Measurements from ENCODE around the gene DGCR2. TPM values are rescaled to one million over a fixed set of nuclear protein-coding genes. Genes with fewer than 3 reads are reported as not detected.

Gene DGCR2, protein sequence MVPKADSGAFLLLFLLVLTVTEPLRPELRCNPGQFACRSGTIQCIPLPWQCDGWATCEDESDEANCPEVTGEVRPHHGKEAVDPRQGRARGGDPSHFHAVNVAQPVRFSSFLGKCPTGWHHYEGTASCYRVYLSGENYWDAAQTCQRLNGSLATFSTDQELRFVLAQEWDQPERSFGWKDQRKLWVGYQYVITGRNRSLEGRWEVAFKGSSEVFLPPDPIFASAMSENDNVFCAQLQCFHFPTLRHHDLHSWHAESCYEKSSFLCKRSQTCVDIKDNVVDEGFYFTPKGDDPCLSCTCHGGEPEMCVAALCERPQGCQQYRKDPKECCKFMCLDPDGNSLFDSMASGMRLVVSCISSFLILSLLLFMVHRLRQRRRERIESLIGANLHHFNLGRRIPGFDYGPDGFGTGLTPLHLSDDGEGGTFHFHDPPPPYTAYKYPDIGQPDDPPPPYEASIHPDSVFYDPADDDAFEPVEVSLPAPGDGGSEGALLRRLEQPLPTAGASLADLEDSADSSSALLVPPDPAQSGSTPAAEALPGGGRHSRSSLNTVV
- total RNA-seq: 10 to 100 TPM; 61.3 to 66.7 TPM
- polyA plus RNA-seq: 10 to 100 TPM; 33.1 to 52.0 TPM

DNA sequence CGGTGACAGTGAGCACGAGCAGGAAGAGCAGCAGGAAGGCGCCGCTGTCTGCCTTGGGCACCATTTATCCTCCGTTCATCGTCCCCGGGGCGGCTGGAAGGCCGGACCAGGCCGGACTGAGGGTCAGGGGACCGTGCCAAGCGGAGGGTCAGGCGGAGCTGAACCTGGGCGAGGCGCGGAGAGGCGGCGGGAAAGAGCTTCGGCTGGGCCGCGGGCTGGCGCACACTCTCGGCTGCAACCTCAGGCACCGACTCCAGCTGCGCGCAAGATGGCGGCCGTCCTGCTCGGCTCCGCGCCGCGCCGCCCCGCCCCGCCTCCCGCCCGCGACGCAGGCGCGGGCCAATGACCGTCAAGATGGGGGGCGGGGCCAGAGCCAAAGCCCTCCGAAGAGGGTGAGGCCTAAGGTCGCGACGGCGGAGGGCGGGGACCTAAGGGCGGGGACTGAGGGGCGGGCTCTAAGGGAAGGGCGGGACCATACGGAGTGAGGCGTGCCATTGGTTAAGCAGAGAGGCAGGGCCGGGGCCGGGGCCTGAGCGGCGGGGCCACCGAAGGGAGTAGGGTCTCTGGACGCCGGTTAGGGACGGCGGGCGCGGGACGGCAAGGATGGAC is at the start of gene DGCR2:
DGCR2 (minus strand) TSS at position 270 of the 609 bp plus-strand sequence; CDS start at position 64, 206 bp downstream.
- H3K4me1 ChIP-seq (ENCODE audit: insufficient read depth, low read length): peaks cover 49% of the 10 kb centered on the region
- intact Hi-C loops (cut with micrococcal nuclease): loop anchor here (1.0 to 5.0 kb wide), 4 partner anchors 13 to 357 kb away; partner anchors contain the start of genes CDC45, CLTCL1, ESS2 and UFD1
- POLR2A ChIA-PET (ENCODE audit: partially characterized antibody): interaction anchor here (0.6 to 3.5 kb wide), 15 partner anchors 9 to 357 kb away, joined by 3 to 61 read pairs (median 4); partner anchors contain the start of genes CDC45, CLTCL1, DGCR6 and ESS2

DNA sequence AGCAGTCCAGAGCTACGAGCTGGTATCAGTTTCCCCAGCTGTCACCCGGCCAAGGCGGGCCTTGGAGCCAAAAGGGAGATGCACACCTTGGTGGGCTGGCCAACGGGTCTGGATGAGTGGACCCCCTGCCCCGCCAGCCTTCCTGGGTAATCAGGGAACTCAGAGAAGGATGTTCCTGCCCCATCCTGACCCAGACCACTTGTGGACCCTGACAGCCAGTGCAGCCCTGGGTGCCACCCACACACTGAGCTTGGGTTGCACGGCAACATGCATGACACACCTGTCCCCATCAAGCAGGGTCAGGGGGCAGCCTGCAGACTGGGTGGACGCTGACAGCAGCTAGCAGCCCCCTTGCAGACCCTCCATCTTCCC is 47.7 kb upstream of the DGCR2 start:
- H3K36me3 Mint-ChIP-seq: peaks cover 0 to 11% of the 10 kb centered on the region in 2 donors
- peak overlapping the region in 3 of 7 donors; percentile 92 to 95 (median 95) for H3K27ac Mint-ChIP-seq
- H3K4me1 Mint-ChIP-seq: peaks cover 19 to 50% (median 35%) of the 10 kb centered on the region in 4 donors
- CTCF ChIA-PET (ENCODE audit: partially characterized antibody): no interaction called here
- Histone ChIP-seq H3K4me1 (ENCODE audit: insufficient read depth, low read length) (peaks cover 40% of the 10 kb centered on the region), H3K27me3 (ENCODE audit: insufficient read depth, low read length) (peaks cover 29% of the 10 kb centered on the region), H3K9me3 (ENCODE audit: control insufficient read depth in 1 of 2, low read length in 2 of 2) (no peaks in the 10 kb centered on the region), H3K4me3 (ENCODE audit: low read length in 2 of 2) (peak overlapping the region in 1 of 2 donors; percentile 14), H3K27ac (ENCODE audit: low read depth, low read length) (no peak overlapping the region), H3K36me3 (ENCODE audit: insufficient read depth, low read length) (no peaks in the 10 kb centered on the region)
- peak overlapping the region in 7 of 8 donors; percentile 82 to 97 (median 92) for H3K4me3 Mint-ChIP-seq
- DNase-seq: no peak
- H3K9me3 Mint-ChIP-seq: no peaks in the 10 kb centered on the region
- intact Hi-C loops (cut with micrococcal nuclease): no loop called here
- POLR2A ChIA-PET (ENCODE audit: partially characterized antibody): no interaction called here
- peaks cover 22 to 27% of the 10 kb centered on the region in 2 donors for H3K27me3 Mint-ChIP-seq

More for the DNA sequence above, at the start of gene DGCR2:
- Mint-ChIP-seq H3K27ac (peak within 1 kb of the TSS; percentile 86 to 96 (median 93)), H3K4me1 (peaks cover 33 to 56% (median 43%) of the 10 kb centered on the region in 4 donors), H3K4me3 (peak within 1 kb of the TSS; percentile 87 to 96 (median 92)), H3K27me3 (peaks cover 0 to 2% of the 10 kb centered on the region in 2 donors), H3K36me3 (peaks cover 0 to 12% of the 10 kb centered on the region in 2 donors), H3K9me3 (peaks cover 0 to 2% (median 0%) of the 10 kb centered on the region in 8 donors)
- H3K9me3 ChIP-seq (ENCODE audit: control insufficient read depth in 1 of 2, low read length in 2 of 2): no peaks in the 10 kb centered on the region
- DNase-seq: peak; percentile 93 to 95 (median 95)
- H3K36me3 ChIP-seq (ENCODE audit: insufficient read depth, low read length): peaks cover 13% of the 10 kb centered on the region
- H3K27ac ChIP-seq (ENCODE audit: low read depth, low read length): peak within 1 kb of the TSS; percentile 69
- peak within 1 kb of the TSS; percentile 52 to 85 for H3K4me3 ChIP-seq (ENCODE audit: low read length in 2 of 2)
- no peaks in the 10 kb centered on the region for H3K27me3 ChIP-seq (ENCODE audit: insufficient read depth, low read length)
- CTCF ChIA-PET (ENCODE audit: partially characterized antibody): interaction anchor here (0.5 to 2.2 kb wide), 6 partner anchors 11 to 1986 kb away, joined by 3 to 13 read pairs (median 5); partner anchors contain the start of gene ESS2

DNA sequence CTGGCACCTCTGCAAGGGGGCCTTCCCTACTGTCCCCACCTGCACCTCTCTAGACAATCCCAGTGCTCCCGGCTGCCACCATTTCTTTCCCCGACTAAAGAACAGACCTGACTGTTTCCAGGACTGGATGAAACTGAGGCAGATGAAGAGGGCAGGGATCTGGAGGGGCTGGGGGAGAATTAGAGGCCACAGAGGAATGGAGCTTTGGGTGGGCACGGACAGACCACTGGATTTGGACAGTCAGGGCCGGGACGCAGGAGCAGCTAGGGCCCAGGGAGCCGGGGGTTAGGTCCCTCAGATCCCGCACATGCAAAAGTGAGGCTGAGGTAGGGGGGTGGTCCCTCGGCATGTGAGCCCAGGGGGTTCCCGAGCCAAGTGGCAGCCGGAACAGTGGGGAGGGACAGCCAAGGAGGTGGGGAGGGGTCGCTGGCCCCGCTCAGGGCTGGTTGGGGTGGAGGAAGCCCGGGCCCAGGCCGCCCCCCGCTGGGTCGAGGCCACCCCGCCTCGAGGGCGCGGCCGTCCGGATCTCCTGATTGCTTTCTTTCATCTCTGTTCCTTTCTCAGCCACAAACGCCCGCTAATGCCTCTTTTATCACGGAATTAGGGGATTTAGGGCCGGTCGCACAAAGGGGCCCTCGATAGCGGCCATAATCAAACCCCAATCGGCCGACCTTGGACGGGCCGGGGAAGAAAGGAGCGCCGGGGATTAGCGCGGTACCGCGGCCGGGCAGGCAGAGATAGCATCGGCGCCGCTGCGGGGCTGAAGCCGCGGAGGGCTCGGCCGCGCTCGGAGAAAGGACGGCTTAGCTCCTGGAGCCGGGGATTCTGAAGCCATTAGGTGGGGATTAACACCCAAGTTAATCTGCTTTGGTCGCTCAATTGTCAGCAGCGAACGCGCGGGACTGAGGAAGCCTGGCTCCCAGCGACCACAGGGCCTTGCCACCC is 47.1 kb upstream of the DGCR2 start:
- POLR2A ChIA-PET (ENCODE audit: partially characterized antibody): interaction anchor here (1.6 kb wide), 1 partner anchor 10 kb away, joined by 5 read pairs; the partner anchor contains the start of gene SLC25A1

DNA sequence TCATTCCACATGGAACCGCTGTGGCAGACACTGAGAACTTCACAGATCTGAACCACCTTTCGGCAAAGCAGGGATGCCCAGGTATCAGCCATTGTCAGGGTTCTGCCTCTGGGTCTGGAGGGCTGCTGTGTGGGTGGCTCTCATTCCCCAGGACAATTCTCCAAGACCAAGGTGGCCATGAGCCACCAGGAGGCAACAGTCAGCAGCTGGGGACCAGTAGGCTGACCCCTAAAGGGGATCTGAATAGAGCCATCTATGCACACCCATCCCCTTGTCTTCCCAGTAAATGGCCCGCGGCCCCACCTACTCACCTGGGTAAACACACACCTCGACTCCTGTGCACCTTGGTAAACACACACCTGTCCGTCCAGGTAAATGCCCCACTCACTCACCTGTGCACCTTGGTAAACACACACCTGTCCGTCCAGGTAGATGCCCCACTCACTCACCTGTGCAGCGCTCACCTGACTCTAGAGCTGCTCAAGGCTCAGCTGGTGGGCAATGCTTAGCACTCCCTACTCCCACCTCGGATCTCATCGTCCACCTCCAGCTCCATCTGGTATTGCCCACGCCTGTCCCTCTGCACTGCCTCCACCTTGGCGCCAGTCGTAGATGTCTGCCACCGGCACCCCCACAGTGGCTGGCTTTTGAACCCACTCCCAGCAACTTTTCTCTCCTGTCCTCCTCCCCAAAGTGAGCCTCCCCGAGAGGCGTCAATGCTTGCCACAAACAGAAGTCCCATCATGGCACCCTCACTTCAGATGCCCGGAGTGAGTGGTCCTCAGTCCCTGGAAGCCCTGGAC is 46.1 kb upstream of the DGCR2 start:
- H3K27ac Mint-ChIP-seq: peak overlapping the region in 2 of 7 donors; percentile 44 to 48
- peaks cover 17 to 45% (median 29%) of the 10 kb centered on the region in 4 donors for H3K4me1 Mint-ChIP-seq
- intact Hi-C loops (cut with micrococcal nuclease): no loop called here
- Histone ChIP-seq H3K4me3 (ENCODE audit: low read length in 2 of 2) (no peak overlapping the region), H3K9me3 (ENCODE audit: control insufficient read depth in 1 of 2, low read length in 2 of 2) (no peaks in the 10 kb centered on the region), H3K4me1 (ENCODE audit: insufficient read depth, low read length) (peaks cover 33% of the 10 kb centered on the region), H3K36me3 (ENCODE audit: insufficient read depth, low read length) (no peaks in the 10 kb centered on the region), H3K27ac (ENCODE audit: low read depth, low read length) (no peak overlapping the region), H3K27me3 (ENCODE audit: insufficient read depth, low read length) (peaks cover 29% of the 10 kb centered on the region)
- peak overlapping the region in 4 of 8 donors; percentile 26 to 61 (median 40) for H3K4me3 Mint-ChIP-seq
- DNase-seq: no peak
- ChIA-PET CTCF (ENCODE audit: partially characterized antibody) (no interaction called here), POLR2A (ENCODE audit: partially characterized antibody) (interaction anchor here (1.6 kb wide), 1 partner anchor 11 kb away, joined by 5 read pairs; the partner anchor contains the start of gene SLC25A1)
- peaks cover 0 to 3% (median 0%) of the 10 kb centered on the region in 8 donors for H3K9me3 Mint-ChIP-seq
- H3K27me3 Mint-ChIP-seq: peaks cover 25 to 30% of the 10 kb centered on the region in 2 donors
- H3K36me3 Mint-ChIP-seq: peaks cover 0 to 11% of the 10 kb centered on the region in 2 donors

More for the DNA sequence above, 47.1 kb upstream of the DGCR2 start:
- Histone ChIP-seq H3K4me3 (ENCODE audit: low read length in 2 of 2) (peak overlapping the region in 1 of 2 donors; percentile 14), H3K4me1 (ENCODE audit: insufficient read depth, low read length) (peaks cover 40% of the 10 kb centered on the region), H3K36me3 (ENCODE audit: insufficient read depth, low read length) (no peaks in the 10 kb centered on the region), H3K9me3 (ENCODE audit: control insufficient read depth in 1 of 2, low read length in 2 of 2) (no peaks in the 10 kb centered on the region), H3K27me3 (ENCODE audit: insufficient read depth, low read length) (peaks cover 29% of the 10 kb centered on the region), H3K27ac (ENCODE audit: low read depth, low read length) (no peak overlapping the region)
- Mint-ChIP-seq H3K9me3 (peaks cover 0 to 3% (median 0%) of the 10 kb centered on the region in 8 donors), H3K27me3 (peaks cover 25 to 30% of the 10 kb centered on the region in 2 donors), H3K27ac (peak overlapping the region in 4 of 7 donors; percentile 24 to 54 (median 48)), H3K4me3 (peak overlapping the region; percentile 39 to 84 (median 72)), H3K36me3 (peaks cover 0 to 11% of the 10 kb centered on the region in 2 donors), H3K4me1 (peaks cover 19 to 50% (median 32%) of the 10 kb centered on the region in 4 donors)
- CTCF ChIA-PET (ENCODE audit: partially characterized antibody): no interaction called here
- DNase-seq: no peak
- intact Hi-C loops (cut with micrococcal nuclease): no loop called here

DNA sequence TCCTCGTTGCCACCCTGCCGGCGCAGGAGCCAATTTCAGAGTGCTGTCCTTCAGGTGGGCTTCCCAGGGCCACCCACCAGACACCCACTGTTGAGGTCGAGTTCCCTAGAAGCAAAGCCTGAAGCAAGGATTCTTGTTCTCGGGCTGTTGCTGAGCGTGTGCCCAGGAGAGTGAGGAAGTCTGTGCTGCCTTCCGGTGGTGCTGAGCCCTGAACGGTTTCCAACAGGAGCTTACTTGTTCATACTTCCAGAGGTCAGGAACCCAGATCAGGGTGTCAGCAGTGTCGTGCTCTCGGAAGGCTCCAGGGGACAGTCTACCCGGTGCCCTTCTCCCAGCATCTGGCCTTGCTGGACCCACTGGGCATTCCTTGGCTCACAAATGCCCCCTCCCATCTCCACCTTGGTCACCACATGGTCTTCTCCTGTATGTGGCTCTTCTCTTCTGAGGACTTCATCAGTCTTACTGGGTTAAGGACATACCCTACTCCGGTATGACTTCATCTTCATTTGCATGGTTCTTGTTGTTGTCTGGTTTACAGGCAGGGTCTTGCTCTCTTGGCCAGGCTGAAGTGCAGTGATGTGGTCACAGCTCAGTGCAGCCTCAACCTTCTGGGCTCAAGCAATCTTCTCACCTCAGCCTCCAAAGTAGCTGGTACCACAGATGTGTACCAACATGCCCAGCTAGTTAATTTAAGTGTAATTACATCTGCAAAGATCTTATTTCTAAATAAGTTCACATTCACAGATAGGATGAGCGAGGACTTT is 45.1 kb upstream of the DGCR2 start:
- H3K36me3 Mint-ChIP-seq: peaks cover 0 to 8% of the 10 kb centered on the region in 2 donors
- no peaks in the 10 kb centered on the region for H3K36me3 ChIP-seq (ENCODE audit: insufficient read depth, low read length)
- H3K4me1 Mint-ChIP-seq: peaks cover 9 to 35% (median 20%) of the 10 kb centered on the region in 4 donors
- H3K27ac Mint-ChIP-seq: no peak overlapping the region
- CTCF ChIA-PET (ENCODE audit: partially characterized antibody): no interaction called here
- H3K27ac ChIP-seq (ENCODE audit: low read depth, low read length): no peak overlapping the region
- peaks cover 0 to 3% (median 0%) of the 10 kb centered on the region in 8 donors for H3K9me3 Mint-ChIP-seq
- intact Hi-C loops (cut with micrococcal nuclease): no loop called here
- DNase-seq: no peak
- peaks cover 29% of the 10 kb centered on the region for H3K27me3 ChIP-seq (ENCODE audit: insufficient read depth, low read length)
- no peak overlapping the region for H3K4me3 Mint-ChIP-seq
- POLR2A ChIA-PET (ENCODE audit: partially characterized antibody): interaction anchor here (1.6 kb wide), 1 partner anchor 12 kb away, joined by 5 read pairs; the partner anchor contains the start of gene SLC25A1
- H3K9me3 ChIP-seq (ENCODE audit: control insufficient read depth in 1 of 2, low read length in 2 of 2): no peaks in the 10 kb centered on the region
- peaks cover 23% of the 10 kb centered on the region for H3K4me1 ChIP-seq (ENCODE audit: insufficient read depth, low read length)
- H3K4me3 ChIP-seq (ENCODE audit: low read length in 2 of 2): no peak overlapping the region
- H3K27me3 Mint-ChIP-seq: peaks cover 25 to 30% of the 10 kb centered on the region in 2 donors
